NCI-H2196 treated with DMSO at 0.1 percent for 48 hours (cell line): ENCODE results near the gene PKD2L1.
"Not testable (repeated sequence)": the region's sequence is repeated elsewhere in the genome, so short reads cannot be mapped to it uniquely, and the experiment has no call there.

ENCODE experiments used
- DNase-seq: peaks from one replicate; lab custom pipeline; 2025; ENCODE audit not compliant: unreplicated experiment; lab: John Stamatoyannopoulos, UW

PKD2L1 gene

GRCh38 chr10:100330079-100330478 lies at the start of gene PKD2L1:
Gene PKD2L1 (minus strand): TSS chr10:100330228. CDS start chr10:100330103, 125 bp downstream.
- no peak for DNase-seq

GRCh38 chr10:100377830-100378229 lies 47.8 kb upstream of the PKD2L1 start:
- DNase-seq, result no peak

DNA sequence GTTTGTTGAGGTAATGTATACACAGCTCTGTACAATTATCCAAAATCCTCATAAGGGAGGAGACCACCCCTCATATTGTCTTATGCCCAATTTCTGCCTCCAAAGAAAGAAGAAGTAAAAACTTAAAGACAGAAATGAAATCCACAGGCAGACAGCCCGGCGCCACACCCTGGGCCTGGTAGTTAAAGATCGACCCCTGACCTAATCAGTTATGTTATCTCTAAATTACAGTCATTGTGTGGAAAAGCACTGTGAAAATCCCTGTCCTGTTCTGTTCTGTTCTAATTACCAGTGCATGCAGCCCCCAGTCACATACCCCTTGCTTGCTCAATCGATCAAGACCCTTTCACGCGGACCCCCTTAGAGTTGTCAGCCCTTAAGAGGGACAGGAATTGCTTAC lies 46.6 kb upstream of the PKD2L1 start:
- not testable (repeated sequence) for DNase-seq

GRCh38 chr10:100374677-100375353 lies 44.8 kb upstream of the PKD2L1 start:
- DNase-seq, result not testable (repeated sequence)

- DNase-seq, result no peak
Measured at GRCh38 chr10:100374200-100374655, 44.2 kb upstream of the PKD2L1 start.

- peak; percentile 82 for DNase-seq
Measured at GRCh38 chr10:100373298-100374199, 43.5 kb upstream of the PKD2L1 start.

DNA sequence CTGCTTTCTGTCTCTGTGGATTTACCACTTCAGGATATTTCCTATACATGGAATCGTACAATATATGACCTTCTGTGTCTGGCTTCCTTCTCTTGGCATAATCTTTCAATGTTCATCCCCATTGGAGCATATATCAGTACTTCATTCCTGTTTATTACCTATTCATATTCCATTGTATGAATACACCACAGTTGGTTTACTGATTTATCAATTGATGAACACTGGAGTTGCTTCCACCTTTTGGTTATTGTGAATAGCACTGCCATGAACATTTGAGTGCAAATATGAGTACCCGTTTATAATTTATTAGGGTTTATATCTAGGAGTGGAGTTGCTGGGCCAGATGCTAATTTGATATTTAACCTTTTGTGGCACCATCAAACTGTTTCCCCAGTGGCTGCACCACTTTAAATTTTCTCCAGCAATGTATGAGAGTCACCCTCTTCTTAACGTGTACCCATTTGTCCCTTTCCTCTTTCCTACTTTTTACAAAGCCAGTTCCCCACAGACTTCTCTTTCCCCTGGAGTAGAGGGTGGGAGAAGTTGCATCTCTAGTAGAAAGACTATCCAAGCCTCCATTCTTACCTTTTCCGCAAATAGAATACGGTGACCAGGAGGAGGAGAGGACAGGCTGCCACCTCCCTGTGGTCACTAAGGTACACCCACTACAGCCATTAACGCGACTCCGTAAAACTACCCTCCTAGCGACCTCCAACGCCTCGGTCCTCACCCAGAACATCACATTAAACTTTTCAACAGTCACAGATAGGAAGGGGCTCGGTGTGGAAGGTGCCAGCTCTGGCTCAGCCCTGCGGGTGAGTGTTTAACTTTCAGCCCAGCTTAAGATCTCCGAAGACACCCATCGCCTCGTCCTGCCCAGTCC lies 42.6 kb upstream of the PKD2L1 start:
- DNase-seq, result no peak

DNA sequence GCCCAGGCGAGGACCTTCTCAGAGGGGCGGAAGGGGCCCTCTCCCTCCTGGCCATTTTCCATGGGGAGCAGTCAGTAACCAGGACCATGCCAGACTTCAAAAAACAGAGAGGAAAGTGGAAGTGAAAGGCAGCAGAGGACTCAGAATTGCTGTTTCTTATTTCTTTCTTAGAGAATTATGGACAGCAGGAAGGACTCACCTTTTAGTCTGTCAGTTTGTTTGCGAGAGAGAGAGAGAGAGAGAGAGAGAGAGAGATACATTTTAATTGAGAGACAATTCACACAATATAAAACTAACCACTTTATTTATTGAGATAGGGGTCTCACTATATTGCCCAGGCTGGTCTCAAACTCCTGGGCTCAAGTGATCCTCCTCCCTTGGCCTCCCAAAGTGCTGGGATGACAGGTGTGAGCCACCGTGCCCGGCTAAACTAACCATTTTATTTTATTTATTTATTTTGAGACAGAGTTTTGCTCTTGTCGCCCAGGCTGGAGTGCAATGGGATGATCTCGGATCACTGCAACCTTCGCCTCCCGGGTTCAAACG lies 41.5 kb upstream of the PKD2L1 start:
- no peak for DNase-seq

GRCh38 chr10:100370714-100371481 lies 40.9 kb upstream of the PKD2L1 start:
- DNase-seq, result no peak

DNA sequence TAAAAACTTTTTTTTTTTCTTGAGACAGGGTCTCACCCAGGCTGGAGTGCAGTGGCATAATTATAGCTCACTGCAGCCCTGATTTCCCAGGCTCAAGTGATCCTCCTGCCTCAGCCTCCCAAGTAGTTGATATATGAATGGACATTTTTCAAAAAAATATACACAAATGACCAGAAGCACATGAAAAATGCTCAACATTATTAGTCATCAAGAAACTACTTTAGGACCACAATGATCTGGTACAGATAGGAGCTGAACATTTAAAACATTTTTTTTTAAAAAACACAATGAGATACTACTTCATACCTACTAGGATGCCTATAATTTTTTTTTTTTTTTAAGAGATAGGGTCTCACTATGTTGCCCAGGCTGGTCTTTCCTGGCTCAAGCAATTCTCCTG lies 38.7 kb upstream of the PKD2L1 start:
- DNase-seq, result no peak

- peak; percentile 61 for DNase-seq
Measured at GRCh38 chr10:100364735-100365391, 34.8 kb upstream of the PKD2L1 start.

DNA sequence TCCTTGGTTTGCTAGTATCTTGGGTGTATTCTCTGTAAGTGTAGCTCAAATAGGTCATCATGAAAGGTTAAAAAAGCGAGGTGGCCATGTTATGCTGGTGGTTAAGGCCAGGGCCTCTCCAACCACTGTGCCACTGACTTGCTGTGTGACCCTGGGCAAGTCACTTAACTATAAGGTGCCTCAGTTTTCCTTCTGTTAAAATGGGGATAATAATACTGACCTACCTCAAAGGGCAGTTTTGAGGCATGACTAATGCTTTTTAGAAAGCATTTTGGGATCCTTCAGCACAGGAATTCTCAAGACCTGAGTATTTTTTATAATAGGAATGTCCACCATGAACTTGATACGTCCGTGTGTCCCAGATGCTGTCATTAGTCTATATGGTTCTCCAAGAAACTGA lies 34.1 kb upstream of the PKD2L1 start:
- no peak for DNase-seq

GRCh38 chr10:100362570-100363496 lies 32.8 kb upstream of the PKD2L1 start:
- no peak for DNase-seq

GRCh38 chr10:100360234-100360633 lies 30.2 kb upstream of the PKD2L1 start:
- DNase-seq, result no peak

GRCh38 chr10:100359529-100360150 lies 29.6 kb upstream of the PKD2L1 start:
- DNase-seq, result no peak

GRCh38 chr10:100359030-100359432 lies 29.0 kb upstream of the PKD2L1 start:
- DNase-seq, result no peak

GRCh38 chr10:100357059-100357858 lies 27.2 kb upstream of the PKD2L1 start:
- DNase-seq, result no peak
